ENCODE measurements around the gene DTX1. TPM values are rescaled to one million over a fixed set of nuclear protein-coding genes. Genes with fewer than 3 reads are reported as not detected.
A peak's percentile ranks its signal among the peaks of the same experiment; 100 is the strongest.

DTX1 gene
- total RNA-seq, 3 donors from 2014 or later = 7.9 to 46.6 (median 20.0) TPM

DNA sequence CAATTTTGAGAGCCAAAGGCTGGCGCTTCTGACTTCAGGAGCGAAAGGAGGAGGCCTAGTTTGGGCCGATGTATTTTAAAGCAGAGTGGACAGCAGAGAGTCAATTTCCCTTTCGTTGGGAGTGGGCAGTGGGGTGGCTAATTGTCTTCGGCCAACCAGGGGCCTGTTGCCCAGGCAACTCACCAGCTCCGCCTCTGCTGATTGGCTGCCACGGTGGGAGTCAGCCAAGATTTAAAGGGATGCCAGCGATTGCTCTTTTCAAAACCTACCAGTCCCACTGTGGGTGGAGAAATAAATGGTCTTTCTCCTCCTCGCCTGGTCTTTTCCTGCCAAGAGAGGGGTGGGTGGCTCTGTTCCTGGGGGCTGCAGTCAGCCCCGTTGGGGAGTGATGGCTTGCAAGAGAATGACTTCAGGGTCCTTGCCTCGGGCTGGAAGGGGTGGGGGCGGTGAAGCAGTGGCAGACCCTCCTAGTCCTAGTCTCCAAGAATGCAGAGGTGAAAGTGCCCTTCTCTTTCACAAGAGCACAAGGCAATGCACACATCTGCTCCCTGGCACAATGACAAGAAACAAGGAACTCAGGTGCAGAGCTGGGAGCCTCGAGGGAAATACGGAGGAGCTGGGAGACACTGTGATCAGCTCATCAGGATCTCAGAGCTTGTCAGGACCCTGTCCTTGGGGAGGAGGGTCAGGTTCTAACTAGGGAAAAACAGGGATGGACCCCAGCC lies 41.3 kb downstream of the DTX1 start:
- Histone ChIP-seq H3K4me1 (no peaks in the 10 kb centered on the region), H3K27me3 (no peaks in the 10 kb centered on the region), H3K36me3 (no peaks in the 10 kb centered on the region), H3K27ac (peak overlapping the region in 1 of 2 donors; percentile 27), H3K9me3 (no peaks in the 10 kb centered on the region), H3K4me3 (peak overlapping the region in 2 of 3 donors; percentile 20 to 40)
- peak in 1 of 2 donors; percentile 40 for DNase-seq (ENCODE audit: low spot score in 2 of 2)
- TF ChIP-seq, protein P1, sequence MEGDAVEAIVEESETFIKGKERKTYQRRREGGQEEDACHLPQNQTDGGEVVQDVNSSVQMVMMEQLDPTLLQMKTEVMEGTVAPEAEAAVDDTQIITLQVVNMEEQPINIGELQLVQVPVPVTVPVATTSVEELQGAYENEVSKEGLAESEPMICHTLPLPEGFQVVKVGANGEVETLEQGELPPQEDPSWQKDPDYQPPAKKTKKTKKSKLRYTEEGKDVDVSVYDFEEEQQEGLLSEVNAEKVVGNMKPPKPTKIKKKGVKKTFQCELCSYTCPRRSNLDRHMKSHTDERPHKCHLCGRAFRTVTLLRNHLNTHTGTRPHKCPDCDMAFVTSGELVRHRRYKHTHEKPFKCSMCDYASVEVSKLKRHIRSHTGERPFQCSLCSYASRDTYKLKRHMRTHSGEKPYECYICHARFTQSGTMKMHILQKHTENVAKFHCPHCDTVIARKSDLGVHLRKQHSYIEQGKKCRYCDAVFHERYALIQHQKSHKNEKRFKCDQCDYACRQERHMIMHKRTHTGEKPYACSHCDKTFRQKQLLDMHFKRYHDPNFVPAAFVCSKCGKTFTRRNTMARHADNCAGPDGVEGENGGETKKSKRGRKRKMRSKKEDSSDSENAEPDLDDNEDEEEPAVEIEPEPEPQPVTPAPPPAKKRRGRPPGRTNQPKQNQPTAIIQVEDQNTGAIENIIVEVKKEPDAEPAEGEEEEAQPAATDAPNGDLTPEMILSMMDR (IDR thresholded peaks at IDR 0.05) = no peak
- TF ChIP-seq POLR2AphosphoS5 (IDR thresholded peaks at IDR 0.05) = no peak
- TF ChIP-seq POLR2A (IDR thresholded peaks at IDR 0.05) = no peak
- intact Hi-C loops (cut with DNase I; ENCODE audit: low total_unique reads) = no loop called here

DNA sequence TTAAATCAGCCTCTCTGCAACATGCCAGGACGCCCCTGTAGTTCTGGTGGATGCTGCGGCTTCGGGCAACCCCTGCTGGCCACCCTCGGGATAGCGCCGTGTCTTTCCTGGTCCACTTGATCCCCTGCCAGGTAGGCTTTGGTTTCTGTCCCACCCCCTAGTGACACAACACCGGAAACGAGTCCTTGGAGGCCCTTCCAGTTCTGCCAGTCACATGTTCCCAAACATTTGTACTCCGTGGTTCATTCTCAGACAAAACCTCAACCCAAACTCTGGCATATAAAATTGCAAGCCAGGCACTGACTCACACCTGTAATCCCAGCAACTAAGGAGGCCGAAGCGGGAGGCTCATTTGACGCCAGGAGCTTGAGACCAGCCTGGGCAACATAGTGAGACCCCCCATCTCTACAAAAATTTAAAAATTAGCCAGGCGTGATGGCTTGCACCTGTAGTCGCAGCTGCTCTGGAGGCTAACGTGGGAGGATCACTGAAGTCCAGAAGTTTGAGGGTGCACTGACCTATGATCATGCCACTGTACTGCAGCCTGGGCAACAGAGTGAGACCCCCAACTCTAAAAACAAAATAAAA lies 42.0 kb downstream of the DTX1 start:
- H3K27me3 ChIP-seq = no peaks in the 10 kb centered on the region
- no peaks in the 10 kb centered on the region for H3K9me3 ChIP-seq
- intact Hi-C loops (cut with DNase I; ENCODE audit: low total_unique reads) = no loop called here
- no peaks in the 10 kb centered on the region for H3K36me3 ChIP-seq
- H3K4me1 ChIP-seq = no peaks in the 10 kb centered on the region
- peak; percentile 88 to 93 for DNase-seq (ENCODE audit: low spot score in 2 of 2)
- H3K27ac ChIP-seq = peak overlapping the region; percentile 67 to 68
- TF ChIP-seq POLR2AphosphoS5 (IDR thresholded peaks at IDR 0.05) (peak in 2 of 3 donors; percentile 53 to 64), POLR2A (IDR thresholded peaks at IDR 0.05) (no peak)
- TF ChIP-seq, protein P1 (IDR thresholded peaks at IDR 0.05) = peak; percentile 83 to 95 (median 93)
- peak overlapping the region in 2 of 3 donors; percentile 20 to 40 for H3K4me3 ChIP-seq

DNA sequence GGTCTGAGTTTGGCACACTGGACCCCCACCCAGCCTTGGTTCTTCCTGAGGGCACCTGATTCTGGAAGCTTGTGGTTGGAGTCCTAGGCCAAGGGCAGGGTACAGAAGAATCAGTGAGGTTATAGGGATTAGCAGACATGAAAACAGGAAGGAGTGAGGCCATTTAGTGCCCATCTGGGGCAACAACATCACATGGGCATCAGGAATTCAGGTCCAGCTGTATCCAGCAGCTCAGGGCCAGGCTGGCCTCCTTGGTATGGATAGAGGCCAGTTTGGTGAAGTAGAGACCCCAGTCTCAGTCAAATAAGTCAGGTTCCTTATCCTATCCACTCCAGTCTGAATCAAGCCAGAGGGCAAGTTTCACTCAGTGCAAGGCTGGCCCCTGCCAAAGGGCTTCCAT lies 42.8 kb downstream of the DTX1 start:
- H3K36me3 ChIP-seq = no peaks in the 10 kb centered on the region
- intact Hi-C loops (cut with DNase I; ENCODE audit: low total_unique reads) = no loop called here
- no peak for TF ChIP-seq POLR2AphosphoS5 (IDR thresholded peaks at IDR 0.05)
- TF ChIP-seq, protein P1 (IDR thresholded peaks at IDR 0.05) = no peak
- no peak for TF ChIP-seq POLR2A (IDR thresholded peaks at IDR 0.05)
- H3K9me3 ChIP-seq = no peaks in the 10 kb centered on the region
- no peak for DNase-seq (ENCODE audit: low spot score in 2 of 2)
- H3K27me3 ChIP-seq = no peaks in the 10 kb centered on the region
- H3K27ac ChIP-seq = peak overlapping the region in 1 of 2 donors; percentile 68
- H3K4me1 ChIP-seq = no peaks in the 10 kb centered on the region
- H3K4me3 ChIP-seq = no peak overlapping the region

DNA sequence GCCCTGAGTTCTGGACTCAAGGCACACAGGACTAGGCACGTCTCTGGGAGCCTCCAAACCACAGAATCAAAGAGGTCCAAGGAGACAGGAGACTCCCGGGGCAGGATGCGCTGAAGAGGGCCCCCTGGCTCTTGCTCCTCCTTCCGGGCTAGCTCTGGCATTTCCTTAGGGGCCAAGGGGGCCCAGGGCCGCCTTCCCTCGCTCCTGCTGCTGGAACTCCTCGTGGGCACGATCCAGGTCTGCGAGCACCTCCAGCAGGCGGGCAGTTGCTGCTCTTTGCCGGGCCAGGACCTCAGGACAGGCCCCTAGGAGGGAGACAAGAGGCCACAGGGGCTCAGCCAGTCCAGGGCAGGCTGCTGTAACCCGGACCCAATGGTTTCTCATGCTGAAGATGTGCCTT lies 43.2 kb downstream of the DTX1 start:
- Histone ChIP-seq H3K4me1 (no peaks in the 10 kb centered on the region), H3K9me3 (no peaks in the 10 kb centered on the region), H3K4me3 (no peak overlapping the region), H3K27me3 (no peaks in the 10 kb centered on the region), H3K36me3 (no peaks in the 10 kb centered on the region), H3K27ac (peak overlapping the region in 1 of 2 donors; percentile 68)
- TF ChIP-seq, protein P1 (IDR thresholded peaks at IDR 0.05) = no peak
- TF ChIP-seq POLR2A (IDR thresholded peaks at IDR 0.05) = no peak
- TF ChIP-seq POLR2AphosphoS5 (IDR thresholded peaks at IDR 0.05) = no peak
- no peak for DNase-seq (ENCODE audit: low spot score in 2 of 2)
- intact Hi-C loops (cut with DNase I; ENCODE audit: low total_unique reads) = no loop called here

DNA sequence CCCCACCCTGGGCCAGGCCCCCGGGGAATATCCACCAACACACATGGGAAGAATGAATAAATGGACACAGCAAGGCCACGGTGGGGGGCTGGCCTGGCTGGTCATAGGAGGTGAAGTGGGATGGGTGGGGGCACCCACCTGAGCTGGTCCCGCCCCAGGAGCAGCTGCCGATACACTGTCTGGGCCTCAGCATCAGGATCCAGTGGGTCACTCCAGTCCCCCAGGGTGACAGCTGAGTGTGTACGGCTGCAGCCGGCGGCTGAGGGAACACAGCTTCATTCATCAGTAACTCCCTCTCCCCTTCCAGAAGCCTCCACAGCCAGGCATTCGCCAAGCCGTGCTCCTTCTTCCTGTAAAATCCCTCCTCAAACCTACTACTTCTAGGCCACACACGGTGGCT lies 45.2 kb downstream of the DTX1 start:
- no peaks in the 10 kb centered on the region for H3K4me1 ChIP-seq
- no peak overlapping the region for H3K27ac ChIP-seq
- no peaks in the 10 kb centered on the region for H3K9me3 ChIP-seq
- intact Hi-C loops (cut with DNase I; ENCODE audit: low total_unique reads) = no loop called here
- TF ChIP-seq, protein P1 (IDR thresholded peaks at IDR 0.05) = no peak
- TF ChIP-seq POLR2A (IDR thresholded peaks at IDR 0.05) (no peak), POLR2AphosphoS5 (IDR thresholded peaks at IDR 0.05) (no peak)
- H3K27me3 ChIP-seq = no peaks in the 10 kb centered on the region
- no peaks in the 10 kb centered on the region for H3K36me3 ChIP-seq
- H3K4me3 ChIP-seq = no peak overlapping the region
- no peak for DNase-seq (ENCODE audit: low spot score in 2 of 2)
